ENCODE data around the gene KDF1.

DNA sequence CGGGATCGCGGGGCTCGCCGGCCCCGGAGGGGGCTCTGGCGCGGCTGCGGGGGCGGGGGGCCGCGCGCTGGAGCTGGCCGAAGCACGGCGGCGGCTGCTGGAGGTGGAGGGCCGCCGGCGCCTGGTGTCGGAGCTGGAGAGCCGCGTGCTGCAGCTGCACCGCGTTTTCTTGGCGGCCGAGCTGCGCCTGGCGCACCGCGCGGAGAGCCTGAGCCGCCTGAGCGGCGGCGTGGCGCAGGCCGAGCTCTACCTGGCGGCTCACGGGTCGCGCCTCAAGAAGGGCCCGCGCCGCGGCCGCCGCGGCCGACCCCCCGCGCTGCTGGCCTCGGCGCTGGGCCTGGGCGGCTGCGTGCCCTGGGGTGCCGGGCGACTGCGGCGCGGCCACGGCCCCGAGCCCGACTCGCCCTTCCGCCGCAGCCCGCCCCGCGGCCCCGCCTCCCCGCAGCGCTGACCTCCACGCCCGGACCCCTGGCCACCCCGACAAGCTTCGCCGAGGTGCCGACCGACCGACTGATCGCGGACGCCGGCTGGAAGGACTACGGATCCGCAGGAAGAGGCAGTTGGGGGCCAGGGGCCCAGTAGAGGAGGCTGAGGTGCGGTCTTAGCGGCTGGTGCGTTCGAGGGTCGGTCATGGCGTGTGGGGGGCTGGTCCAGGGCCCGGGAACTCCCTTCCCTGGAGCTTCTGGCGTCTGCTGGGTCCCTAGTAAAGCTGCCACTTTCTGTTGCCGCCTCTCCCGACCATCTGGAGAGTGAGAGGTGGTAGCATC, 33.9 kb upstream of the KDF1 start:
- TF ChIP-seq, protein P1, sequence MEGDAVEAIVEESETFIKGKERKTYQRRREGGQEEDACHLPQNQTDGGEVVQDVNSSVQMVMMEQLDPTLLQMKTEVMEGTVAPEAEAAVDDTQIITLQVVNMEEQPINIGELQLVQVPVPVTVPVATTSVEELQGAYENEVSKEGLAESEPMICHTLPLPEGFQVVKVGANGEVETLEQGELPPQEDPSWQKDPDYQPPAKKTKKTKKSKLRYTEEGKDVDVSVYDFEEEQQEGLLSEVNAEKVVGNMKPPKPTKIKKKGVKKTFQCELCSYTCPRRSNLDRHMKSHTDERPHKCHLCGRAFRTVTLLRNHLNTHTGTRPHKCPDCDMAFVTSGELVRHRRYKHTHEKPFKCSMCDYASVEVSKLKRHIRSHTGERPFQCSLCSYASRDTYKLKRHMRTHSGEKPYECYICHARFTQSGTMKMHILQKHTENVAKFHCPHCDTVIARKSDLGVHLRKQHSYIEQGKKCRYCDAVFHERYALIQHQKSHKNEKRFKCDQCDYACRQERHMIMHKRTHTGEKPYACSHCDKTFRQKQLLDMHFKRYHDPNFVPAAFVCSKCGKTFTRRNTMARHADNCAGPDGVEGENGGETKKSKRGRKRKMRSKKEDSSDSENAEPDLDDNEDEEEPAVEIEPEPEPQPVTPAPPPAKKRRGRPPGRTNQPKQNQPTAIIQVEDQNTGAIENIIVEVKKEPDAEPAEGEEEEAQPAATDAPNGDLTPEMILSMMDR (IDR thresholded peaks at IDR 0.05; ENCODE audit: borderline replicate concordance, extremely low read depth, low read length, poor library complexity, severe bottlenecking): no peak
- no peak for TF ChIP-seq EZH2 (IDR thresholded peaks at IDR 0.05; ENCODE audit: borderline replicate concordance, low read depth, low read length, severe bottlenecking)

Data from DND-41 (cell line).